Keratinocyte (primary cell): ENCODE results near the gene ARHGEF3. TPM values are rescaled to one million over a fixed set of nuclear protein-coding genes. Genes with fewer than 3 reads are reported as not detected.

Experiments used
- DNase-seq: peaks from one replicate; pipeline ENCODE4 v3.0.0-alpha.2; 2011; ENCODE audit warnings: low read depth, missing footprints, low spot score
- FAIRE-seq: peaks from 2 replicates; lab custom pipeline; 2011; peaks lifted over from hg19 to GRCh38; lab: Jason Lieb, UNC
- H2AFZ ChIP-seq: 2 replicates; pipeline ENCODE4 v1.6.0; 2012; ENCODE audit warnings: low read length, control low read depth, inconsistent platforms; ENCODE audit not compliant: control insufficient read depth
- H3K27ac ChIP-seq: 2 replicates; pipeline ENCODE4 v1.5.1; 2011; ENCODE audit warnings: low read length; ENCODE audit not compliant: control insufficient read depth, insufficient read depth
- H3K27me3 ChIP-seq: 3 replicates; pipeline ENCODE4 v1.6.0; 2011; ENCODE audit warnings: low read length; ENCODE audit not compliant: control insufficient read depth, insufficient read depth; ENCODE audit errors: extremely low read depth
- H3K36me3 ChIP-seq, 2 experiments: 2 replicates in 1 of 2; 3 replicates in 1 of 2; pipeline ENCODE4 v1.5.1; 2011; ENCODE audit warnings: low read length in 2 of 2, mild to moderate bottlenecking in 1 of 2; ENCODE audit not compliant: control insufficient read depth in 2 of 2, insufficient read depth in 2 of 2; ENCODE audit errors: extremely low read depth in 1 of 2
- H3K4me1 ChIP-seq: 3 replicates; pipeline ENCODE4 v1.5.1; 2011; ENCODE audit warnings: low read length; ENCODE audit not compliant: control insufficient read depth, insufficient read depth; ENCODE audit errors: extremely low read depth
- H3K4me2 ChIP-seq: 3 replicates; pipeline ENCODE4 v1.6.0; 2011; ENCODE audit warnings: low read depth, low read length; ENCODE audit not compliant: control insufficient read depth, insufficient read depth; ENCODE audit errors: extremely low read depth
- H3K4me3 ChIP-seq, 3 experiments: fragments of 200-600 bp in 1 of 3; sonication (generic) in 1 of 3; 2 replicates in 2 of 3; 3 replicates in 1 of 3; pipeline ENCODE4 v1.5.1; 2011 to 2016; ENCODE audit warnings: low read length in 3 of 3, mild to moderate bottlenecking in 3 of 3, control low read depth in 2 of 3, inconsistent platforms in 1 of 3, low read depth in 1 of 3, mixed read lengths in 1 of 3, mixed run types in 1 of 3, moderate library complexity in 1 of 3; ENCODE audit not compliant: control insufficient read depth in 2 of 3, insufficient read depth in 2 of 3; ENCODE audit errors: extremely low read depth in 1 of 3
- H3K79me2 ChIP-seq: 2 replicates; pipeline ENCODE4 v1.6.0; 2012; ENCODE audit warnings: low read length; ENCODE audit not compliant: control insufficient read depth, insufficient read depth
- H3K9ac ChIP-seq: 3 replicates; pipeline ENCODE4 v1.6.0; 2011; ENCODE audit warnings: low read length; ENCODE audit not compliant: control insufficient read depth, insufficient read depth; ENCODE audit errors: extremely low read depth
- H3K9me1 ChIP-seq: 3 replicates; pipeline ENCODE4 v1.6.0; 2011; ENCODE audit warnings: low read length; ENCODE audit not compliant: control insufficient read depth, insufficient read depth; ENCODE audit errors: extremely low read depth
- H3K9me3 ChIP-seq: 2 replicates; pipeline ENCODE4 v1.5.1; 2012; ENCODE audit warnings: low read depth, low read length; ENCODE audit not compliant: control insufficient read depth
- H4K20me1 ChIP-seq: 3 replicates; pipeline ENCODE4 v1.6.0; 2011; ENCODE audit warnings: low read length; ENCODE audit not compliant: control insufficient read depth, insufficient read depth; ENCODE audit errors: extremely low read depth
- CTCF ChIP-seq, 3 experiments: IDR thresholded peaks in 1 of 3; conservative IDR thresholded peaks in 1 of 3; optimal IDR thresholded peaks in 1 of 3; 2 replicates in 2 of 3; 3 replicates in 1 of 3; pipeline versions ENCODE3 to v1.5.1; 2011; ENCODE audit warnings: low read length in 3 of 3, mild to moderate bottlenecking in 3 of 3, moderate library complexity in 2 of 3, control low read depth in 1 of 3, inconsistent platforms in 1 of 3; ENCODE audit not compliant: insufficient read depth in 2 of 3; ENCODE audit errors: extremely low read depth in 1 of 3
- EZH2 ChIP-seq: IDR thresholded peaks from one replicate; pipeline ENCODE4 v1.6.1; 2012; ENCODE audit warnings: inconsistent platforms, mild to moderate bottlenecking, low read length, moderate library complexity
- dilution Hi-C: fragments of 300-500 bp; cut with MboI; formaldehyde crosslinking; loops from one replicate; pipeline ENCODE4 v1.7.0; 2020; ENCODE audit warnings: low sequenced_read_pairs; ENCODE audit not compliant: extremely low pct_ligation_motif_present
- polyA plus RNA-seq, 5 experiments: library from polyadenylated mRNA; depleted of rRNA in 3 of 5; stranded (reverse) in 3 of 5; stranded (forward) in 1 of 5; unstranded in 1 of 5; fragments of >200 nt; gene quantifications; 1 replicate in 1 of 5; 2 replicates in 3 of 5; 3 replicates in 1 of 5; pipeline versions ENCODE4 v1.2.1 to v1.2.3, GENCODE V29; 2011 to 2012; ENCODE audit warnings: missing spikeins in 2 of 5, low read depth in 1 of 5, low replicate concordance in 1 of 5

ARHGEF3 gene
- polyA plus RNA-seq, 1 donor (not counting 4 experiments of a cell fraction or from before 2014, with no cell fraction given), result 26.2 TPM

DNA sequence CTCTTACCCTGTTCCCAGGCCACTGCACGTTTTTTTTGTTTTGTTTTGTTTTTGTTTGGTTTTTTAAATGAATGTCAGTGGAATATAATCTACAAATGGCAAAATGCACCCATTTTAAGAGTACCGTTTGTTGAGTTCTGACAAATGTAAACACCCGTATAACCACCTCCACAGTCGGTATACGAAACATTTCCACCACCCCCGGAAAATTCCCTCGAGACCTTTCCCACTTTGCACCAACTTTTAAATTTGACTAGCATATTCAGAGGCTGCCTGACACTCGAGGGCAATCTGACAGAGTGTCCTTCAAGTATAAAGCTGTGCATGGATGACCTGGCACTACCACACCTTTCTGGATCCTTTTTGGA, 613 bp upstream of the ARHGEF3 start:
- Histone ChIP-seq H3K9me3 (no peaks in the 10 kb centered on the region), H3K9ac (peak overlapping the region; percentile 87), H2AFZ (peak overlapping the region; percentile 76), H3K4me1 (peaks cover 31% of the 10 kb centered on the region), H3K79me2 (peaks cover 42% of the 10 kb centered on the region), H3K36me3 (no peaks in the 10 kb centered on the region), H3K27me3 (no peaks in the 10 kb centered on the region), H3K9me1 (no peaks in the 10 kb centered on the region), H3K4me2 (peak overlapping the region; percentile 69), H3K4me3 (peak overlapping the region; percentile 85 to 96 (median 94)), H4K20me1 (peaks cover 2% of the 10 kb centered on the region), H3K27ac (peak overlapping the region; percentile 67)
- no peak for DNase-seq
- dilution Hi-C loops, result no loop called here
- TF ChIP-seq CTCF (optimal IDR thresholded peaks at IDR 0.05 in 1 of 3, IDR thresholded peaks at IDR 0.05 in 1 of 3, conservative IDR thresholded peaks at IDR 0.05 in 1 of 3; ENCODE audit: extremely low read depth in 1 of 3, insufficient read depth in 2 of 3, low read length in 3 of 3) (no peak), EZH2 (no peak)
- FAIRE-seq, result no peak

- no peak for DNase-seq
- H3K27ac ChIP-seq, result peak overlapping the region; percentile 71
- no peaks in the 10 kb centered on the region for H3K27me3 ChIP-seq
- FAIRE-seq, result no peak
- peak overlapping the region; percentile 79 for H2AFZ ChIP-seq
- peak overlapping the region; percentile 85 to 96 (median 94) for H3K4me3 ChIP-seq
- dilution Hi-C loops, result no loop called here
- peak overlapping the region; percentile 85 for H3K4me2 ChIP-seq
- no peaks in the 10 kb centered on the region for H3K36me3 ChIP-seq
- H3K4me1 ChIP-seq, result peaks cover 31% of the 10 kb centered on the region
- no peaks in the 10 kb centered on the region for H3K9me3 ChIP-seq
- H3K79me2 ChIP-seq, result peaks cover 55% of the 10 kb centered on the region
- H4K20me1 ChIP-seq, result peaks cover 2% of the 10 kb centered on the region
- TF ChIP-seq CTCF (optimal IDR thresholded peaks at IDR 0.05 in 1 of 3, IDR thresholded peaks at IDR 0.05 in 1 of 3, conservative IDR thresholded peaks at IDR 0.05 in 1 of 3; ENCODE audit: extremely low read depth in 1 of 3, insufficient read depth in 2 of 3, low read length in 3 of 3) (no peak), EZH2 (no peak)
- peak overlapping the region; percentile 87 for H3K9ac ChIP-seq
- H3K9me1 ChIP-seq, result no peaks in the 10 kb centered on the region
These were observed 702 bp downstream of the ARHGEF3 start for GRCh38 chr3:56800832-56801661.
